Lung (tissue), 12 donors: ENCODE data around the gene RBM20. TPM values are rescaled to one million over a fixed set of nuclear protein-coding genes. Genes with fewer than 3 reads are reported as not detected.

Experiments used
- ATAC-seq: fragments of 200-7000 bp; cut with Tn5 transposase; one replicate; pipeline ENCODE4 v1.9.1; 2020; ENCODE audit warnings: moderate number of reproducible peaks; ENCODE audit not compliant: insufficient read depth, low FRiP score
- DNase-seq, 3 donors: peaks; one replicate each; pipeline ENCODE4 v3.0.0-alpha.2; 2013 to 2017
- H3K27ac ChIP-seq, 2 donors: one replicate each; pipeline ENCODE4 v1.5.1; 2013; ENCODE audit warnings: mild to moderate bottlenecking in 2 of 2, moderate library complexity in 2 of 2, control low read depth in 1 of 2, inconsistent platforms in 1 of 2, low read depth in 1 of 2, low read length in 1 of 2
- H3K27me3 ChIP-seq, 3 donors: one replicate each; pipeline ENCODE4 v1.5.1; 2013; ENCODE audit warnings: low read length in 2 of 3; ENCODE audit not compliant: control insufficient read depth in 3 of 3, insufficient read depth in 3 of 3
- H3K36me3 ChIP-seq, 4 donors: one replicate each; pipeline ENCODE4 v1.5.1; 2013; ENCODE audit warnings: low read length in 4 of 4, mild to moderate bottlenecking in 1 of 4, moderate library complexity in 1 of 4; ENCODE audit not compliant: control insufficient read depth in 4 of 4, insufficient read depth in 4 of 4
- H3K4me1 ChIP-seq, 5 donors: one replicate each; pipeline ENCODE4 v1.5.1; 2013; ENCODE audit warnings: low read length in 5 of 5, mild to moderate bottlenecking in 2 of 5, moderate library complexity in 1 of 5; ENCODE audit not compliant: control insufficient read depth in 5 of 5, insufficient read depth in 5 of 5
- H3K4me3 ChIP-seq: one replicate; pipeline ENCODE4 v1.5.1; 2013; ENCODE audit warnings: mild to moderate bottlenecking, control low read depth, moderate library complexity
- H3K9ac ChIP-seq, 2 donors: one replicate each; pipeline ENCODE4 v1.5.1; 2013; ENCODE audit warnings: low read length in 2 of 2, control low read depth in 1 of 2; ENCODE audit not compliant: insufficient read depth in 1 of 2
- H3K9me3 ChIP-seq, 4 donors: one replicate each; pipeline ENCODE4 v1.5.1; 2013; ENCODE audit warnings: low read length in 3 of 4, mild to moderate bottlenecking in 1 of 4, moderate library complexity in 1 of 4; ENCODE audit not compliant: control insufficient read depth in 4 of 4, insufficient read depth in 3 of 4
- CTCF ChIP-seq: IDR thresholded peaks from 2 replicates; pipeline ENCODE4 v1.5.1; 2012; ENCODE audit warnings: mild to moderate bottlenecking; ENCODE audit errors: control extremely low read depth, extremely low read depth
- WGBS, 2 donors: extraction: QIAGEN DNeasy Blood & Tissue Kit; methylation state at CpG; one replicate each; pipeline ENCODE4 v1.1.7; 2013; 5-methylcytosine and 5-hydroxymethylcytosine counted together
- polyA plus RNA-seq, 2 donors: library from polyadenylated mRNA; stranded (reverse); fragments of 200-250 nt; gene quantifications; one replicate each; pipeline ENCODE4 v1.2.1, GENCODE V29; 2013
- total RNA-seq, 2 donors: library from RNA; depleted of rRNA in 1 of 2; stranded (reverse); fragments of >200 nt in 1 of 2; gene quantifications; one replicate each; pipeline ENCODE4 v1.2.1, GENCODE V29; 2014 to 2021
- donor health status: control.
- donor health status: control.
- donor health status: Bipolar disorder and iron deficiency.
- donor health status: healthy.
- donor health status: DM: yes; HTN: yes; CAD: no.

RBM20 gene
- total and polyA plus RNA-seq, 4 donors = 0.25 to 3.3 (median 0.66) TPM

GRCh38 chr10:110788620-110789385, 144.7 kb downstream of the RBM20 start:
- Histone ChIP-seq H3K4me1 (peaks cover 7 to 57% (median 22%) of the 10 kb centered on the region in 5 donors), H3K36me3 (no peaks in the 10 kb centered on the region), H3K4me3 (no peak overlapping the region), H3K27ac (peak overlapping the region in 1 of 2 donors; percentile 22), H3K9ac (peak overlapping the region in 1 of 2 donors; percentile 56), H3K27me3 (no peaks in the 10 kb centered on the region), H3K9me3 (no peaks in the 10 kb centered on the region)
- ATAC-seq = no peak
- peak; percentile 37 to 73 (median 72) for DNase-seq
- no peak for TF ChIP-seq CTCF
- WGBS, 2 donors = 81 to 90% methylated on average over 8 of the region's 8 CpGs

GRCh38 chr10:110789604-110790433, 145.7 kb downstream of the RBM20 start:
- no peak overlapping the region for H3K9ac ChIP-seq

GRCh38 chr10:110790913-110791506, 146.9 kb downstream of the RBM20 start:
- no peak for TF ChIP-seq CTCF
- Histone ChIP-seq H3K36me3 (no peaks in the 10 kb centered on the region), H3K9me3 (no peaks in the 10 kb centered on the region), H3K27ac (peak overlapping the region in 1 of 2 donors; percentile 38), H3K9ac (no peak overlapping the region), H3K27me3 (no peaks in the 10 kb centered on the region), H3K4me3 (no peak overlapping the region), H3K4me1 (peaks cover 6 to 54% (median 28%) of the 10 kb centered on the region in 5 donors)
- 78 to 87% methylated on average over 8 of the region's 8 CpGs for WGBS, 2 donors
- DNase-seq = peak; percentile 45 to 68 (median 67)
- ATAC-seq = no peak

More at GRCh38 chr10:110789604-110790433, 145.7 kb downstream of the RBM20 start:
- H3K36me3 ChIP-seq = no peaks in the 10 kb centered on the region
- DNase-seq (peak in 1 of 3 donors; percentile 28), ATAC-seq (no peak)
- TF ChIP-seq CTCF = no peak
- 88% methylated on average over 10 of the region's 10 CpGs for WGBS, 2 donors
- H3K27ac ChIP-seq = peak overlapping the region in 1 of 2 donors; percentile 58
- H3K4me3 ChIP-seq = no peak overlapping the region
- H3K27me3 ChIP-seq = no peaks in the 10 kb centered on the region
- H3K9me3 ChIP-seq = no peaks in the 10 kb centered on the region
- peaks cover 6 to 57% (median 23%) of the 10 kb centered on the region in 5 donors for H3K4me1 ChIP-seq
